Skin of body (tissue), 2 donors: ENCODE measurements around the gene NHERF2. TPM values are rescaled to one million over a fixed set of nuclear protein-coding genes. Genes with fewer than 3 reads are reported as not detected.
A peak's percentile ranks its signal among the peaks of the same experiment; 100 is the strongest.

ENCODE experiments used
- DNase-seq: peaks from one replicate; lab custom pipeline; 2025; lab: John Stamatoyannopoulos, UW
- total RNA-seq: library from RNA; depleted of rRNA; stranded (reverse); fragments of >200 nt; gene quantifications from one replicate; pipeline ENCODE4 v1.2.3, GENCODE V29; 2014

Gene NHERF2
- total RNA-seq, 1 donor from 2014 or later: 20.1 TPM

- DNase-seq: peak; percentile 93
Measured at GRCh38 chr16:2039274-2040031, 12.8 kb downstream of the NHERF2 start.

DNA sequence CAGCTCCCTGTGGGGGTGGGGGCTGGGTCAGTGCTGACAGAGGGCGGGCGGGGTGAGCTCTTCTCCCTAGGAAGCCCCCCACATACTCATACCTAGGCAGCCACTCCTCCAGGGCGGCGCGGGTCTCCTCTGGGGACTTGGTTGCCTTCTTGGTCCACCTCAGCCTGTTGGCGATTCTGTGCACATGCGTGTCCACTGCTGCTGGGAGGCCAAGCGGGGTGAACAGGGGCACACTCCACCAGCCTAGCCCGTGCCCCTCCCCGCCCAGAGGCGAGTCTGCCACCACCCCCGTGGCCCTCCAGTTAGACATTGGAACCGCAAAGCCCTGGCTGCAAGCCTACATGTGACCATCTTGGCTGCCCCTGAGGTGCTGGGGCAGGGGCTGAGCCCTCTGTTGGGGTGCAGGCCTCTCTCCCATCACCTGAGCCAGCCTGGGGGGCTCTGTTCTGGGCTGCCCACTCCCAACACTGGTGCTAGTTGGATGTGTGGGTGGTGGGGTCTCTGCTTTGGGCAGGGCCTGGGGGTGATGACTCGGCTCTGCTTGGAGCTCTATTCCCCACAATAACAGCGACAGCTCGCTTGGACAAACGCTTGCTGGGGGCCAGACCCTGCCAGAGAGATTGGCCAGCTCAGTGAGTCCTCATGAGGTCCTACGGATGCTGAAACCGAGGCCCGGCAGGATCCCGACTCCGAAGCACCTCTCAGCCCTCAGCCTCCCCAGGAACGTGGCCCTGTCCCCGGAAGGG, 13.5 kb downstream of the NHERF2 start:
- DNase-seq: no peak

DNA sequence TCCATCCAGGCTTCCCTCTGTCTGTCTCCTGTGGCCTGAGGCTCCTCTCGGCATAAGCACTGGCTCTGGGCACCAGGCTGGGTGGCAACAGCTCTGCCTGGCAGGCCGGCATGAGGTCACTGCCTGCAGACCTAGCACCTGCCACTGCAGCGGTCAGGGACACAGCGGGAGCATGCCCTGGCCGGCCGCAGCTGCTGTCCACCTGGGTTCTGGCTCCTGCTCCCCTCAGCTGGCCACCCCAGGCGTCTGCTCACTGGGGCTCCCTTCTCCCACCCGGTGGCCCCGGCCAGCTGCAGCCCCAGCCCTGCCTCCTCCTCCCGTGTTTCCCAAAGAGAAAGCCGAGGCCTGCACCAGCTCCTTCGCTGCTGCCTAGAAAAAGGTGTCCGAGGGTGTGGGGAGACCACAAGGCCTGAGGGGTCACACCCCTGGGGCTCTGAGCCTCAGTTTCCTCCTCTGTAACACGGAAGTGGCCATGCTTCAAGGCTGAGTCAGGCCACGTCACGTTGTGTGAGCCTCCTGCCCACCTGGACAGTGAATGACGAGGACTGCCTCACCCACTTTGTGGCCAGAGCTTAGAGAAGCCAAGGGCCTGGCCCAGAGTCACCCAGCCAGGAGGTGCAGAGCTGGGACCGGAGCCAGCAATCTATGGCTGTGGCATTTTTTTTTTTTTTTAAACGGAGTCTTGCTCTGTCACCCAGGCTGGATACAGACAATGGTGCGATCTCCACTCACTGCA, 14.3 kb downstream of the NHERF2 start:
- no peak for DNase-seq

DNA sequence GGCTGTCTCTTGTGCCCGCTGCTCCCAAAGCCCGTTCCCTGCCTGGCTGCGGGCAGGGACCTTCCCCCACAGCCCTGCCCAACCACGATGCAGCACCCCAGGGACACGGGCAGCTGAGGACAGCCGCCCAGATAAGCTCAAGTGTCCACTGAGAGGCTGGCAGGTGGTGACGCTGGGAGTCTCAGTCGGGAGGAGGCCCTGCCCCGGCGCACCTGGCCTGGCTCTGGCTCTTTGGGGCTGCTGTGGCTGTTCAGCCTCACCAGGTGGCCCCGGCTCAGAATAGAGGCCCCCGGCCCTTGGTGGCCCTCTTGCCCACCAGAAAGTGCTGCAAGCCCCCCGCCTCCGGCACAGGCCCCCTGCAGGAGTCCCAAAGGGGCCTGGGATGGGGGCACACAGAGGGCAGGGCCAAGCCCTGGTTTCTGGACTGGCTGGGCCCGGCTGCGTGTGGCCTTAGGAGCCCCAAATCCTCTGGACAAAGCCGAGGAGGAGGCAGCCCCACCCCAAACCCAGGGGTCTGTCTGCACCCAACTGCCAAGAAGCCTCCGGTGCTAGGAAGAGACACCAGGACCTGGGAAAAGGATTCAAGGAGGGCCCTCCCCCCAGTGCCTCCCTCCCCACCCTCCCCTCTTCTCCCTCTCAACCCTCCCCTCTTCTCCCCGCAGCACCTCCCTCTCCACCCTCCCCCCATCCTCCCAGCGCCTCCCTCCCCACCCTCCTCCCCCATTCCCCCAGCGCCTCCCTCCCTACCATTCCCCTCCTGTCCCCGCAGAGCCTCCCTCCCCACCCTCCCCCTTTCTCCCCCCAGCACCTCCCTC, 15.7 kb downstream of the NHERF2 start:
- DNase-seq: no peak

DNA sequence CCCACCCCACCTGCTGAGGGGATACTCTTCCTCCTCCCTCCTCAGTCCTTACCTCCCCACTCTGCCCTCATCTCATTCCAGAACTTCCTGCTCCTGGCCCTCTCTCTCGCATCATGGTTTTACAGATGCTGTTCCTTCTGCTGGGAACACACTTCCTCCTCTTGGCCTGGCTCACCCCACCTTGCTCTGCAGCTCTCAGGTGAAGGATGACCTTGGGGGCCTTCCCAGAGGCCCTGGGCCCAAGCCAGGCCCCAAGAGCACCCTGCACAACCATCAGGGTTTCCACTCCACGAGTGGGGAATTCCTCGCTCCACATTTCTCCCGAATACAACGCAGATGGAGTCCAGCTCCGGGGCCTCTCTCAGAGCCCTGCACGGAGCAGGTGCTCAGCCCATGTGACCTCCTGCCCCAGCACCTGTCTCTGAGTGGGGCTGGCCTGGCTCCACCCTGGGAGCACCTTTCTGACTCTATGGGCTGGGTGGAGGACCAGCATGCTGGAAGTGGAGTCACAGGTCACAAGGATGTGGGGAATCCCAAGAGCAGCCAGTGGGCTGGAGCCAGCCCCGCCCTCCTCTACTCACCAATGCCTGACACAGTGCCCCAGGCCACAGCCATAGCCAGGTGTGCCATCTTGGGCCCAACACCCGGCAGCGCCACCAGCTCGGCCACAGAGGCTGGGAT, 16.4 kb downstream of the NHERF2 start:
- DNase-seq: no peak

- no peak for DNase-seq
Measured at GRCh38 chr16:2043667-2044451, 17.2 kb downstream of the NHERF2 start.

- no peak for DNase-seq
Measured at GRCh38 chr16:2044541-2044940, 17.8 kb downstream of the NHERF2 start.

DNA sequence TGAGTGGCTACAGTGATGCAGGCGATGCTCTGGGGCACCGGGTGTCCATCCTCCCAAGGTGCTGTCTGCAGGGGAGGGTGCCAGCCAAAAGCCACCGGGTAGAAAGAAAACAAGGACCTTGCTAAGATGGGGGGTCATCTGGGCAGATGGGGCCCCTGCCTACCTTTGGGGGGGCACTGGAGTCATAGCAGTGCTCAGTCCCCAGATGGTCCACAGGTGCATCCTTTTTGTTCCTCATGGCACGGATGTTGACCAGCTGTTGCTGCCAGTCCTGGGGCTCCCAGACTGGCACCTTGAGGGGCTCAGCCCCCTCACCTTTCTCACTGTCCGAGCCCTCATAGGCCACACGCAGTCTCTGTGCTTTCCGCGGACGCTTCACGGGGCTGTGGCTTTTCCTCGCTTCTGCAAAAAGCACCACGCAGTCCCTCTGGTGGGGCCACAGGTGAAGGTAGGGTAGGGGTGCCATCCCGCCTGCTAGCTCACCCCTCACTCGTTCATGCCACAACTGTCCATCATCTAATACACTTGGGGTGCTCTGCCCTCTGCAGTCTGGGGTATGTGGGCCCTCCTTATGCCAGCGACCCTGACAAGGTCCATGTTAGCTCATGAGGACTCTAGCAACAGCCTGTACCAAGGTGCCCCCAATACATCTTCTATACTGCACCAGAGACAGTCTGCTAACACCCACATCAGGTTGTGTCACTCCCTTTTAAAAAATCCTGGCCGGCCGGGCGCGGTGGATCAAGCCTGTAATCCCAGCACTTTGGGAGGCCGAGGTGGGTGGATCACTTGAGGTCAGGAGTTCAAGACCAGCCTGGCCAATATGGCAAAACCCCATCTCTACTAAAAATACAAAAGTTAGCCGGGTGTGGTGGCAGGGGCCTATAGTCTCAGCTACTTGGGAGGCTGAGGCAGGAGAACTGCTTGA, 19.5 kb downstream of the NHERF2 start:
- DNase-seq: no peak

- no peak for DNase-seq
Measured at GRCh38 chr16:2046893-2047329, 20.2 kb downstream of the NHERF2 start.

DNA sequence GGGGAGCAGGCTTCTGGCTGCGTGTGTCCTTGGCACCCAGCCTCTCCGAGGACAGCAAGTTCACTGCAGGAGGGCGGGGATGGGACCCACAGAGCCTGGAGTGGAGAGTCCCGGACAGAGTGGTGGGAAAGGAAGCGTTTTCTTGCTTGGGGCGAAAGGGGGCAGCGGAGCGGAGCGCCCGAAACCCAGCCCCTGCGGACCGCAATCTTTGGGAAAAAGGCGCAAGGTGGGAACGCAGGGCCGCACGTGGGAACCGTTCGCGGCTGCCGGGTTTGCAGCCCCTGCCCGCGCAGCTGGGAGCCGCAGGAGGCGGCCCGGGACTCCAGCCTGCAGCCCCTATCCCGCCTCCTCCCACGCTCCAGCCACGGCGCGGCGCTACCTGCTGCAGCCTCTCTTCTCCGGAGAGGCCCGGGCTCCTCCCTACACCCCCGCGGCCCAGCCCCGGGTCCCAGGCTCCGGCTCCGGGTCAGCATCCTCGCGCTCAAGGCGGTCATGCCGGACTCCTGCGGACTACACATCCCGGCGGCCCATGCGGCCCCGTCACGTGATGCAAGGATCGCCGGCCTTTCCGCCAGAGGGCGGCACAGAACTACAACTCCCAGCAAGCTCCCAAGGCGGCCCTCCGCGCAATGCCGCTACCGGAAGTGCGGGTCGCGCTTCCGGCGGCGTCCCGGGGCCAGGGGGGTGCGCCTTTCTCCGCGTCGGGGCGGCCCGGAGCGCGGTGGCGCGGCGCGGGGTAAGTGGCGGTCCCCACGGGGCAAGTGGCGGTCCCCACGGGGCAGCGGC, 20.8 kb downstream of the NHERF2 start, which contains the start of the genes NTHL1 and TSC2:
Gene NTHL1, minus strand, starts transcription at position 505 of the 786 bp plus-strand sequence. Its CDS starts 11 bp downstream, at position 494.
Gene TSC2, plus strand, starts transcription at position 656 of the 786 bp plus-strand sequence. CDS start 631 bp downstream, outside the sequence.
- DNase-seq: peak; percentile 82

DNA sequence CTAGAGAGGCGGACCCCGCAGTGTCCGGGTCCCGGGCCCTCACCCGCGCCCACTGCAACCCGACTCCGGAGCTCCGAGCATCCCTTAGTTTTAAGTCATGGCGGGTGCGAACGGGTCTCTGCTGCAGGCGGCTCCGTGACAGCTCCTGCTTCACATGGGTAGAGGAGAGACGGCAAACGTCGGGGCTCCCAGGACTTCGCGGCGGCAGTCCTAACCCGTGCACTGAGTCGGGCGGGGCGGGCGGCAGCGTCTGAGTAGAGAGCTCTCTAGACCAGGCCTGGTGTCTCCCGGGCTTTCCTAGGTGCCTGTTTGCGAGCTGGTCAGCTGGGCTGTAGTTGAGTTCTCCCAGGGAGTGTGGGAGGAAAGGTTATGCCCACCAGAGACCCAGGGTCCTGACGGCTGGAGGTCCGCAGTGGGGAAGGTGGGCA, 21.4 kb downstream of the NHERF2 start:
- DNase-seq: no peak

- no peak for DNase-seq
Measured at GRCh38 chr16:2053211-2053610, 26.5 kb downstream of the NHERF2 start.

GRCh38 chr16:2053897-2054296, 27.2 kb downstream of the NHERF2 start:
- no peak for DNase-seq

DNA sequence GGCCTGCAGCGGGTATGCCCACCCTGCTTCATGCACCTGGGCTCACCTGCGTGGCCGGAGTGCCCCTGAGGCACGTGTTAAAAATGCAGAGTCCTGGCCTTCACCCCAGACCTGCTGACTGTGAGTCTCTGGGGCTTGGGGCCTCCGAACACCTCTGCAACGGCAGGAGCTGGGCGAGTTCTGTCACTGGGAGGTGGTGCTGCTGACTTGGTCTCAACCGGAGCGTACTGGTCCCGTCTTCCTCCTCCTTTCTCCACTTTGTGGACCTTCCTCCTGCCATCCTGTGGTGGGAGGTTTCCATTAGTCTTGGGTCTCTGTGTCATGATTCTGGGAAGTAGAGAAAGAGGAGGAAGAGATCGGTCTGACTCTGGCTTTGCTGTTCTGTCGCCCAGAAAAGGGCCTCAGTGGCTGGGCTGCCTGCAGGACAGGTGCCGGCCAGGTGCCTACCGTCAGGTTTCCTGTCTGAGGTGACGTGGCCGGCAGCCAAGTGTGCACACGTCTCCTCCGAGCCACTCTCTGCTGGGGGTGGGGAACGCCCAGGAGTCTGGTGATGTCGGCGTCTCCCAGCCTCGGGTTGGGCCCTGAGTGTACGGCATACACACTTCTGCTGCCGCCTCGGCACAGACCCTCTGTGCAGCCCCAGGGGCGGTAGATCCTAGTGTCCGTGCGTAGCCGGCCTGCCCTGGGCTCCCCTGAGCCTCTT, 28.0 kb downstream of the NHERF2 start:
- no peak for DNase-seq

DNA sequence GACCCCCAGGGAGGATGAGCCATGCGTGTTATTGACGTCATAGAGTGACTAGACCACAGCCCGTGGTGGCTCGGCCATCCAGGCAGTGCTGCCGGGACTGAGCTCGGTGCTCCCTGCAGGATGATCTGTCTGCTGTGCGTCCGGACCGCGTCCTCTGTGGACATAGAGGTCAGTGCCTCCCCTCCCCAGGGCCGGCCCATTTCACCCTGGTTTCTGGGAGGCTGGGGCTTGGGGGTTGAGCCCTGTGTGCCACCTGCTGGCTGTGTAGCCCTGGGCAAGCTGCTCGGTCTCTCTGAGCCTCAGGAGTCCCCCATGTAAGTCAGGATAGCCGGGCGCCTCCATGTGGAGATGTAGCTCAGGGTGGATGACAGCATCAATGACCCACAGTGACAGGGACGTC, 29.4 kb downstream of the NHERF2 start:
- DNase-seq: no peak

DNA sequence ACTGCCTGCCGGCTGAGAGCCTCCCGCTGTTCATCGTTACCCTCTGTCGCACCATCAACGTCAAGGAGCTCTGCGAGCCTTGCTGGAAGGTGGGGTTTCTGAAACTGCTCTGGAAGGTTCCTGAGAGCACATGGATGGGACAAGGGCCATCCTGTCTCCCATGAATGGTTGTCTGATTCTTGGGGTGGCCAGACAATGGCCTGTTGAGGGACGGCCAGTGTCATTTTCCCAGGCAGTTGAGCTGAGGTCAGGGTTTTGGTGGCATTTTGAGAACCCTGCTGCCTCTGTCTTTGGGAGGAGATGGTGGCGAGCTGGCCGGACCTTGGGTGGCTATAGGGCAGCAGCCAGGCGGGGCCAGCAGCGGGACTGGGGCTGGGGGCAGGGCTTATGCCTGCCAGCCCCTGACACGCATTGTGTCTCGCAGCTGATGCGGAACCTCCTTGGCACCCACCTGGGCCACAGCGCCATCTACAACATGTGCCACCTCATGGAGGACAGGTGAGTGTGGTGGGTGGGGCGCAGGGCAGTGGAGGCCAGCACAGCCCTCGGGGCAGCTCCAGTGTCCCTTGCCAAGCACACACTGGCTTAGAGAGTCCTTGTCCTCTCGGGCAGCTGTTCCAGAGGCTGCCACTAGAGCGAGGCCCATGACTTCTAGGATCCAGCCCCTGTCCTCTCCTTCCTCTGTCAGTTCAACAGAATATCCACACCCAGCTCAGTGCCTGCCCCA, 30.1 kb downstream of the NHERF2 start:
- no peak for DNase-seq
